ENCODE results near the gene SYS1.

SYS1 gene

DNA sequence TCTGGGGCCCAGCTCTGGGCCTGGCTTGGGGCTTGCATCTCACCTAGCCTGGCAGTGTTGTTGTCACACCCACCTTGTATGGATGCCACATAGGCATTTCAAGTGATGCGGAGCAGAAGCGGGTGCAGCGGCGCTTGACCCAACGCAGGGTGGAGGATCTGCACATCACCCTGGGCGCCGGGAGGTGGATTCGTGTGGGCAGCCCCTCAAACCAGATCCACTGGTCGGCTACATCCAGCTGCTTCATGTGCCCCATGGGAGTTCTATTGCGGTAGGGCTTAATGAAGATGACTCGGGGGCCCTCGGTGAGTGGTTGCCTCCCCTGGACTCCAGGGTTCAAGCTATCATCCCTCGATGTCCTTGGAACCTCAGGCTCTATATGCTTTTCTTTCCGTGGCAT, 12.0 kb downstream of the SYS1 start:
- Histone ChIP-seq H3K4me3 (no peak overlapping the region), H3K4me1 (peaks cover 38% of the 10 kb centered on the region), H3K9me3 (no peaks in the 10 kb centered on the region), H3K36me3 (no peaks in the 10 kb centered on the region), H3K9ac (no peak overlapping the region), H3K27ac (no peak overlapping the region), H4K20me1 (peaks cover 30% of the 10 kb centered on the region), H3K4me2 (peak overlapping the region; percentile 76), H3K27me3 (no peaks in the 10 kb centered on the region; the same call in 1 of the 2 replicates)
- TF ChIP-seq Cebpa-rat (IDR thresholded peaks at IDR 0.05), result no peak

DNA sequence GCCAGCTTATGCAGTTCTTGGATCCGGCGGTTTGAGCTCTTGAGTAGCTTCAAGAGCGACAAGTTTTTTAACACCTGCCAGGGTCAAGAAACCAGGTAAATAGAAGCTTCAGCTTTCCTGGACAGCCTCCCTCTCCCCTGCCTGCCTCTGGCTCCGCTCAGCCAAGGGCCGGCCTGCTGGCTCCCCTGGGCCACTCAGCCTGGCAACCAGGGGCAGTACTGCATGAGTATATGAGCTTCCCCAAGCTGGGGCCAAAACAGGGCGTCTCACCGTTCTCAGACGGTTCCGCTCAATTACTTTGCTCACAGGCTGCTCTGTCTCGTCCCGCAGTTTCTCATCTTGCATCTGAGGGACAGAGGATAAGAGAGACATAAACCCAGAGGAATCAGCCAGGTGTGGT, 14.3 kb downstream of the SYS1 start:
- Histone ChIP-seq H3K4me2 (no peak overlapping the region), H3K4me3 (no peak overlapping the region), H3K27me3 (no peaks in the 10 kb centered on the region; the same call in 1 of the 2 replicates), H3K27ac (no peak overlapping the region), H4K20me1 (peaks cover 12% of the 10 kb centered on the region; the same call in 1 of the 2 replicates), H3K36me3 (no peaks in the 10 kb centered on the region), H3K9me3 (no peaks in the 10 kb centered on the region), H3K4me1 (peaks cover 28% of the 10 kb centered on the region), H3K9ac (no peak overlapping the region)
- TF ChIP-seq Cebpa-rat (IDR thresholded peaks at IDR 0.05), result no peak

DNA sequence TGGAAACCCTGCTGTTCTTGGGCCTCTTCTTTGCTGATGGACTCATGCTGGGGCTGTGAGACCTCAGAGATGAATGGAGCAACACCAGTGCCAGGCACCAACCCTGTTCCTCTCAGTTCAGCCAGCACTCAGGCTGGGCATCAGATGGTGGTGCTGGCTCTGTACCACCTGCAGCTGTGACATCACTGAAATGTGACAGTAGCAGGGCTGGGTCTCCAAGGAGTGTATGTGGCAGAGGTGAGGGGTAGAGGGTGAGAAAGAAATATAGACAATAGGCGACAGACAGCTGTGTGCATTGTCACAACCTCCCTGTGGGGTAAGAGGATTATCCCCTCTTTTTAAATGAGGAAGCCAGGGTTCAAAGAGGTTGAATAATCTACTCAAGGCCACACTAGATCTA, 15.2 kb downstream of the SYS1 start, which contains the start of gene TP53TG5:
TP53TG5 (minus strand) TSS at position 135 of the 400 bp plus-strand sequence; CDS start at position 46, 89 bp downstream.
- H3K4me3 ChIP-seq, result no peak within 1 kb of the TSS
- no peaks in the 10 kb centered on the region for H3K36me3 ChIP-seq
- H3K9ac ChIP-seq, result no peak within 1 kb of the TSS
- no peaks in the 10 kb centered on the region for H3K9me3 ChIP-seq
- H3K27ac ChIP-seq, result no peak within 1 kb of the TSS
- no peaks in the 10 kb centered on the region; the same call in 1 of the 2 replicates for H3K27me3 ChIP-seq
- no peak for TF ChIP-seq Cebpa-rat (IDR thresholded peaks at IDR 0.05)
- H3K4me2 ChIP-seq, result no peak within 1 kb of the TSS
- peaks cover 12% of the 10 kb centered on the region; the same call in 1 of the 2 replicates for H4K20me1 ChIP-seq
- peaks cover 25% of the 10 kb centered on the region for H3K4me1 ChIP-seq

DNA sequence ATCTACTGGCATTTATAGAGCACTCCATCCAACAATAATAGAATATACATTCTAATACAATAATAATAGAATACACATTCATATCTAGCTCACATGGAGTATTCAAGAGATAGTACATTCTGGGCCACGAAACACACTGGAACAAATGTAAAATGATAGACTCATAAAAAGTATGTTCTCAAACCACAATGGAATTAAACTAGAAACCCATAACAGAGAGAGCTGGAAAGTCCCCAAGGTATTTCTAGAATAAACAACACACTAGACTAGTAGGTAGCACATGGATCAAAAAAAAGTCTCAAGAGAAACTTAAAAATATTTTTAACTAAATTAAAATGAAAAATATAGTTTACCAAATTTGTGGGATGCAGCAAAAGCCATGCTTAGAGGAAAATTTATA, 24.3 kb downstream of the SYS1 start:
- no peak overlapping the region for H3K9ac ChIP-seq
- H3K27me3 ChIP-seq, result no peaks in the 10 kb centered on the region
- TF ChIP-seq Cebpa-rat (IDR thresholded peaks at IDR 0.05), result no peak
- no peaks in the 10 kb centered on the region for H3K9me3 ChIP-seq
- no peak overlapping the region for H3K27ac ChIP-seq
- H3K4me2 ChIP-seq, result no peak overlapping the region
- no peaks in the 10 kb centered on the region for H3K36me3 ChIP-seq
- peaks cover 7% of the 10 kb centered on the region for H3K4me1 ChIP-seq
- no peaks in the 10 kb centered on the region for H4K20me1 ChIP-seq
- H3K4me3 ChIP-seq, result no peak overlapping the region

DNA sequence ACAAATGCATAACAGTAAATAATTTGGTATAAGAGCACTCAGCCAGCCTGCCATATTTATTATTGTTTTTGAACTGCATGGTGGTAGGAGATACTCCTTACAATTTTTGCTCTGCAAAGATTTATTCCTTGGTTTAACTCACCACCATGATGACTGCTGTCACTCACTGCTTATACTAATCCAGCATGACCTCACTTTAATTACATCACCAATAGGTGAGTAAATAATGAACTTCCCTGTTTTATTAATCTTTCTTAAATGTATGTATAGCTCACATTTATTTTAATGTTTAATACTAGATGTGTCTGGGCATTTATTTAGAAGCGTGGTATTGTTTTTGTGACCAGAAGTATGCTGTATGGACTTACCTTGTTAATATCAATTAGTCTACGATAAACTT, 28.0 kb downstream of the SYS1 start:
- Histone ChIP-seq H3K36me3 (no peaks in the 10 kb centered on the region), H3K4me1 (peaks cover 17% of the 10 kb centered on the region), H3K9ac (no peak overlapping the region), H3K4me3 (no peak overlapping the region), H3K9me3 (no peaks in the 10 kb centered on the region), H3K27me3 (no peaks in the 10 kb centered on the region), H3K27ac (no peak overlapping the region), H4K20me1 (no peaks in the 10 kb centered on the region), H3K4me2 (no peak overlapping the region)
- no peak for TF ChIP-seq Cebpa-rat (IDR thresholded peaks at IDR 0.05)

DNA sequence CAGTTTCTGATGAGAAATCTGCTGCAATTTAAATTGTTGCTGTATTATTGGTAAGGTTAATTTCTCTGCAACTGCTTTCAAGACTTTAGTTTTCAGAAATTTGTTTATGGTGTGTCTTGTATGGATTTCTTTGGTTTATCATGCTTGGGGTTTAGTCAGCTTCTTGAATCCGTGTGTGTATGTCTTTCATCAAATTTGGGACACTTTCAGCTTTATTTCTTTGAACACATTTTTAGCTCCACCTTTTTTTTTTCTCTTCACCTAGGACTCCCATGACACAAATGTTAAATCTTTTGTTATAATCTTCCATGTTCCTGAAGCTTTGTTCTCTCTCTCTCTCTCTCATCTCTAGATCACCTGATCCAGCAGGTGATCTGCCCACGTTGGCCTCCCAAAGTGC, 28.6 kb downstream of the SYS1 start:
- Histone ChIP-seq H3K4me1 (peaks cover 17% of the 10 kb centered on the region), H3K27ac (no peak overlapping the region), H4K20me1 (no peaks in the 10 kb centered on the region), H3K9ac (no peak overlapping the region), H3K4me2 (no peak overlapping the region), H3K9me3 (no peaks in the 10 kb centered on the region), H3K27me3 (no peaks in the 10 kb centered on the region), H3K36me3 (no peaks in the 10 kb centered on the region), H3K4me3 (no peak overlapping the region)
- no peak for TF ChIP-seq Cebpa-rat (IDR thresholded peaks at IDR 0.05)

DNA sequence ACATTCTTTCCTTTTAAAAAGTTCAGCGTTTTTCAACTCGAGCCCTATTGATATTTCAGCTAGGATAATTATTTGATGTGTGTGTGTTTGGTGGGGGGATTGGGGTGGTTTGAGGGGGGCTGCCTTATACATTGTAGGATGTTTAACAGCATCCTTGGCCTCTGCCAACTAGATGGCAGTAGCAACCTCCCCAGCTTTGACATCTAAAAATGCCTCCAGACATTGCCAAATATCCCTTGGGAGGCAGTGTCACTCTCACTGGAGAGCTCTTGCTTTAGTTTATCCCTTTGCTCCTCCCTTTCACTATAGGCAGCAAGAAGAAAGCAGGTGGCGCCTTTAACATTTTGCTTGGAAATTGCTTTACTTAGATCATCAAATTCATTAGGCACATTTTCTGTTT, 29.8 kb downstream of the SYS1 start:
- H4K20me1 ChIP-seq, result no peaks in the 10 kb centered on the region
- TF ChIP-seq Cebpa-rat (IDR thresholded peaks at IDR 0.05), result no peak
- peaks cover 17% of the 10 kb centered on the region for H3K4me1 ChIP-seq
- no peaks in the 10 kb centered on the region for H3K27me3 ChIP-seq
- H3K27ac ChIP-seq, result no peak overlapping the region
- H3K4me2 ChIP-seq, result peak overlapping the region; percentile 17; the same call in 1 of the 2 replicates
- no peaks in the 10 kb centered on the region for H3K36me3 ChIP-seq
- no peak overlapping the region for H3K9ac ChIP-seq
- H3K9me3 ChIP-seq, result no peaks in the 10 kb centered on the region
- no peak overlapping the region for H3K4me3 ChIP-seq

DNA sequence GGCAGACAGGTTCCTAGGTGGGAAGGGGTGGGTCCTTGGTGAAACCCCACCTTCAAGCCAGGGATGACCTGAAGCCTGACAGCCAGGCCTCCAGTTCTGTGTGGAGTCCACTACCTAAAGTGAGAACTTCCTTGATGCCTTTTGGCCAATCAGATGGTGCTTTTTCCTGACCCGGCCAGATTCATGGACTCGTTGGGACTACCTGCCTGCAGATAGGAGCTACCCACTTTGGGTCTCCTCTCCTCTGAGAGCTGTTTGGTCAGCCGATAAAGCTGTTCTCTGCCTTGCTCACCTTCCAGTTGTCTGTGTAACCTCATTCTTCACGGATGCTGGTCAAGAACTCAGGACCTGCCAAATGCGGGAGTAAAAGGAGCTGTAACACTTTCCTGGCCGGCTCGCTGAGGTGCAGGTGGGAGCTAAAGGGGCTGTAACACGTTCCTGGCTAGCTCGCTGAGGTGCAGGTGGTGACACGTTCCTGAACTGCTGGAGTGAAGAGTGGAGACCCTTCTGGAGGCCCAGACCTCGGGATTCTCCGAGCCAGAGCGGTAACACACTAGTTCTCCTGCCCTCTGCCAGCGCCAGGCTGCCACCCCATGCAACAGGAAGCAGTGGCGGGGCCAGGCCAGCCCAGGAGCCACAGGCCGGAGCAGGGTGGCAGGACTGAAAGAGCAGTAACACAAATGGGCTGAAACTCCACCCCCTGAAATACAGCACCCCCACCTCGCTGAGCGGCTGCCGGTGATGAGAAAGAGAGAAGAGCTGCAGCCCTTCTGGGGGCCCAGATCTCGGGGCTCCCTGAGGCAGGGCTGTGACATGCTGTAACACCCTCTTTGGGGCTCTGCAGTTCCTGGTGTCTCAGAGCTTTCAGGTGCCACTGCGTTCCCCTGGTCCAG, 31.5 kb downstream of the SYS1 start:
- H3K4me2 ChIP-seq, result no peak overlapping the region
- H3K9me3 ChIP-seq, result peaks cover 3% of the 10 kb centered on the region
- no peak overlapping the region for H3K4me3 ChIP-seq
- H3K9ac ChIP-seq, result no peak overlapping the region
- H3K27ac ChIP-seq, result no peak overlapping the region
- no peaks in the 10 kb centered on the region for H3K36me3 ChIP-seq
- no peaks in the 10 kb centered on the region for H3K27me3 ChIP-seq
- H3K4me1 ChIP-seq, result peaks cover 17% of the 10 kb centered on the region
- no peaks in the 10 kb centered on the region for H4K20me1 ChIP-seq
- no peak for TF ChIP-seq Cebpa-rat (IDR thresholded peaks at IDR 0.05)

DNA sequence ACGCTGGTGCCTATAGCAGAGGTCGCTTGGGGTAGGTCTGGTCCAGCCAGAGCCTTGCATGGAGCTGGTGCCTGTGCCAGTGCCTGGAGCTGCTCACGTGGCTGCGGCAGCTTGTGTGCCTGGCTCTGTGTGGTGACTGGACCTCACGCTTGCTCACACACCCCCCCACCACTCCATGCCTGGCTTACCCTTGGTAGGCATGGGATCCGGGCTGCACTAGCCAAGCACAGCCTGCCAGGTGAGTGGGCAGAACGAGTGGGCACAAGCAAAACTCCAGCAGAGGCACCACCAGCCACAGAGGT, 32.1 kb downstream of the SYS1 start:
- H3K4me2 ChIP-seq, result no peak overlapping the region
- H3K9ac ChIP-seq, result no peak overlapping the region
- TF ChIP-seq Cebpa-rat (IDR thresholded peaks at IDR 0.05), result no peak
- H3K4me1 ChIP-seq, result peaks cover 17% of the 10 kb centered on the region
- H3K4me3 ChIP-seq, result no peak overlapping the region
- H4K20me1 ChIP-seq, result no peaks in the 10 kb centered on the region
- H3K9me3 ChIP-seq, result peaks cover 9% of the 10 kb centered on the region
- no peaks in the 10 kb centered on the region for H3K27me3 ChIP-seq
- no peaks in the 10 kb centered on the region for H3K36me3 ChIP-seq
- H3K27ac ChIP-seq, result no peak overlapping the region

DNA sequence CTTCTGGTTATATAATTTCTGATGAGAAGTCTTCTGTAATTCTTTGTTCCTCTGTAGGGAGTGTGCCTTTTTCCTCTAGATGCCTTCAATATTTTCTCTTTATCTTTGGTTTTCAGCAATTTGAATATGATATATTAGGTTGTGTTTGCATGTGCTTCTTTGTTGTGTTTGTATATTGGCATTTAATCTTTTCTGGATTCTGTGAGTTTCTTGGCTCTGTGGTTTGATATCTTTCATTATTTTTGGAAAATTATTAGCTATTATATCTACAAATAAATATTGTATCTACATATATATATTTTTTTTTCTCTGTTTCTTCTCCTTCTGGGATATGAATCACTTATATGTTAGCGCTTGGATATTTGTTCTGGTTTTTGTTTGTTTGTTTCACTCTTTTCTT, 36.1 kb downstream of the SYS1 start:
- H3K4me1 ChIP-seq, result no peaks in the 10 kb centered on the region
- no peak overlapping the region for H3K4me3 ChIP-seq
- H3K27me3 ChIP-seq, result peaks cover 7% of the 10 kb centered on the region
- TF ChIP-seq Cebpa-rat (IDR thresholded peaks at IDR 0.05), result no peak
- H3K36me3 ChIP-seq, result 0 out of 2 replicates have a peak, but pooled peaks cover 4% of the 10 kb centered on the region
- no peak overlapping the region for H3K9ac ChIP-seq
- no peaks in the 10 kb centered on the region for H4K20me1 ChIP-seq
- peaks cover 40% of the 10 kb centered on the region for H3K9me3 ChIP-seq
- no peak overlapping the region for H3K4me2 ChIP-seq
- H3K27ac ChIP-seq, result no peak overlapping the region

All from BLaER1 (cell line).